ENCODE results near the gene HOMER2. TPM values are rescaled to one million over a fixed set of nuclear protein-coding genes. Genes with fewer than 3 reads are reported as not detected.
"Not testable (repeated sequence)": the region's sequence is repeated elsewhere in the genome, so short reads cannot be mapped to it uniquely, and the experiment has no call there.

HOMER2 gene
- total RNA-seq, 2 donors from 2014 or later: 2.3 to 5.8 TPM

DNA sequence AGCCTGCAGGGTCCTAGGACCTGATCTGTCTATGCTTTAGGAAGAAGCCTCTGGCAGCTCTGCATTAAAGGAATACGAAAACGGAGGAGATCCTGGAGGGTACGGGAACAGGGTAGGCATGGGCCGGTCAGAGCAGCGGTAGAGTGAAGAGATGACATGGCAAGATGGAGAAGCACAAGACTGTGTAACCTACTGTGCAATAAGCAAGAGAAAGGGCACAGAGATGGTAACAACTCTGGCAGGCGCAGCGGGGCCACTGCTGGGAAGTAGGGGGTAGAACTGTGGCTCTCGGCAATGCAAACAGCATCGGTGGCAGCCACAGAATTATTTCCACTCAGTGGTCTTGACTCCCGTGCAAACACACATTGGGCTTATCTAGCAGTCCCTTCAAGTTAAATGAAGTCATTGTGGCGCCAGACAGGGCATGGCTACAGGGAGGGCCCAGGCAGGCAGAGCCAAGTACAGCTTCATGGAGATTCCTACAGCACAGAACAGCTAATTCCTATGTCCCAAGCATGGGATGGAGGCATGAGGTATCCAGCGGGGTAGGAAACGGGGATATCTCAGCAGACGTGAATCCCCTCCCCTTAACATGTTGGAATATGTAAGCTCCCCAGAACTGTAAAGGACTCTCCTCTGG is 114.3 kb downstream of the HOMER2 start:
- peaks cover 2% of the 10 kb centered on the region for H3K4me1 Mint-ChIP-seq
- H3K4me3 Mint-ChIP-seq: peak overlapping the region; percentile 22
- no peaks in the 10 kb centered on the region for H3K27me3 Mint-ChIP-seq
- peaks cover 11% of the 10 kb centered on the region for H3K36me3 Mint-ChIP-seq (ENCODE audit: low read depth)
- peak overlapping the region; percentile 79 for H3K27ac Mint-ChIP-seq
- DNase-seq (no peak), ATAC-seq (peak; percentile 32)
- no peaks in the 10 kb centered on the region for H3K9me3 ChIP-seq (ENCODE audit: control insufficient read depth, low read length, poor library complexity, severe bottlenecking)

- Mint-ChIP-seq H3K27me3 (no peaks in the 10 kb centered on the region), H3K4me3 (peak overlapping the region; percentile 66), H3K4me1 (peaks cover 2% of the 10 kb centered on the region), H3K27ac (peak overlapping the region; percentile 79), H3K36me3 (ENCODE audit: low read depth) (peaks cover 13% of the 10 kb centered on the region)
- no peak for ATAC-seq
- DNase-seq: no peak
- H3K9me3 ChIP-seq (ENCODE audit: control insufficient read depth, low read length, poor library complexity, severe bottlenecking): no peaks in the 10 kb centered on the region
These were observed 117.1 kb downstream of the HOMER2 start for GRCh38 chr15:82835391-82835917.

GRCh38 chr15:82833362-82833682 is 119.2 kb downstream of the HOMER2 start:
- H3K9me3 ChIP-seq (ENCODE audit: control insufficient read depth, low read length, poor library complexity, severe bottlenecking): no peaks in the 10 kb centered on the region
- ATAC-seq (no peak), DNase-seq (no peak)
- peaks cover 22% of the 10 kb centered on the region for H3K36me3 Mint-ChIP-seq (ENCODE audit: low read depth)
- H3K27me3 Mint-ChIP-seq: no peaks in the 10 kb centered on the region
- peak overlapping the region; percentile 53 for H3K4me3 Mint-ChIP-seq
- peaks cover 9% of the 10 kb centered on the region for H3K4me1 Mint-ChIP-seq
- H3K27ac Mint-ChIP-seq: peak overlapping the region; percentile 79

DNA sequence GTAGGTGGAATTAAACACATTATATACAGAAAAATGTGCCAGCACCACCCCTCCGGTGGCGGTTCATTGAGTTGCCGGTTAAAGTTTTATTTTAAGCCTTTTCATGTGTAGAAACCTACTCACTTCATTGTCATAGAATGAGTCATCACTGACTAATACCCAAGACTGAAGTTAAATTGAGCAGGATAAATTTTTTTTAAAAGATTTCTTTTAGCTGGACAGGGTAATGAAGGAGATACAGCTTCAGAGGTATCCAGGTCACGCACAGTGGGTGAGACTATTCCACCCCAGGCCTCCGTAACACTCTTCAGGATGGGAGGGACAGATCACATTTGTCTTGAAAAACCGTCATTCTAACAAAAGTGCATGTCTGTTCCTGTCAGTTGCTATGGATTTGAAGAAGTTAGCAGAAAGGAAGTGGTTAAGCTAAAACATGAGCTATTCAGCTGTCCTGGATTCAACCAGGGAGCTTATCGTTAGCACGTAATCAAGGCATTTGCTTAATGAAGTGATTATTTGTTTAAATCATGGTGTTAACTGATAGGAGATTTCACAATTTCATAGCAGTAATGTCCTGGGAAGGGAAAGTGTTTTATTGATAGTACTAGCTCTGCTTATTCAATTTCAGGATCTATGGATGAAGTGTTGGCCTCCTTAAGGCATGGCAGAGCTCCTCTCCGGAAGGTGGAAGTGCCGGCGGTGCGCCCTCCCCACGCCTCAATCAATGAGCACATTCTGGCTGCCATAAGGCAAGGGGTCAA is 119.7 kb downstream of the HOMER2 start:
- ATAC-seq: peak; percentile 13
- Mint-ChIP-seq H3K27me3 (no peaks in the 10 kb centered on the region), H3K27ac (peak overlapping the region; percentile 79), H3K36me3 (ENCODE audit: low read depth) (peaks cover 23% of the 10 kb centered on the region), H3K4me1 (peaks cover 11% of the 10 kb centered on the region), H3K4me3 (peak overlapping the region; percentile 53)
- DNase-seq: no peak
- H3K9me3 ChIP-seq (ENCODE audit: control insufficient read depth, low read length, poor library complexity, severe bottlenecking): no peaks in the 10 kb centered on the region

GRCh38 chr15:82831894-82832600 is 120.5 kb downstream of the HOMER2 start:
- Mint-ChIP-seq H3K4me1 (peaks cover 9% of the 10 kb centered on the region), H3K4me3 (no peak overlapping the region), H3K27ac (peak overlapping the region; percentile 79), H3K27me3 (no peaks in the 10 kb centered on the region), H3K36me3 (ENCODE audit: low read depth) (peaks cover 23% of the 10 kb centered on the region)
- no peak for DNase-seq
- no peak for ATAC-seq
- no peaks in the 10 kb centered on the region for H3K9me3 ChIP-seq (ENCODE audit: control insufficient read depth, low read length, poor library complexity, severe bottlenecking)

- Mint-ChIP-seq H3K4me1 (peaks cover 12% of the 10 kb centered on the region), H3K27me3 (no peaks in the 10 kb centered on the region), H3K27ac (peak overlapping the region; percentile 79), H3K4me3 (no peak overlapping the region), H3K36me3 (ENCODE audit: low read depth) (peaks cover 17% of the 10 kb centered on the region)
- ATAC-seq (no peak), DNase-seq (no peak)
- H3K9me3 ChIP-seq (ENCODE audit: control insufficient read depth, low read length, poor library complexity, severe bottlenecking): no peaks in the 10 kb centered on the region
These were observed 121.9 kb downstream of the HOMER2 start for GRCh38 chr15:82830427-82831173.

- no peaks in the 10 kb centered on the region for H3K27me3 Mint-ChIP-seq
- H3K27ac Mint-ChIP-seq: peak overlapping the region; percentile 82
- H3K9me3 ChIP-seq (ENCODE audit: control insufficient read depth, low read length, poor library complexity, severe bottlenecking): no peaks in the 10 kb centered on the region
- peak overlapping the region; percentile 70 for H3K4me3 Mint-ChIP-seq
- H3K36me3 Mint-ChIP-seq (ENCODE audit: low read depth): peaks cover 17% of the 10 kb centered on the region
- no peak for DNase-seq
- peak; percentile 6 for ATAC-seq
- peaks cover 12% of the 10 kb centered on the region for H3K4me1 Mint-ChIP-seq
These were observed 123.3 kb downstream of the HOMER2 start for GRCh38 chr15:82829234-82829633.

GRCh38 chr15:82828075-82828474 is 124.4 kb downstream of the HOMER2 start:
- Mint-ChIP-seq H3K4me3 (peak overlapping the region; percentile 39), H3K27ac (peak overlapping the region; percentile 82), H3K4me1 (peaks cover 12% of the 10 kb centered on the region), H3K27me3 (no peaks in the 10 kb centered on the region), H3K36me3 (ENCODE audit: low read depth) (peaks cover 12% of the 10 kb centered on the region)
- H3K9me3 ChIP-seq (ENCODE audit: control insufficient read depth, low read length, poor library complexity, severe bottlenecking): no peaks in the 10 kb centered on the region
- DNase-seq (no peak), ATAC-seq (peak; percentile 5)

DNA sequence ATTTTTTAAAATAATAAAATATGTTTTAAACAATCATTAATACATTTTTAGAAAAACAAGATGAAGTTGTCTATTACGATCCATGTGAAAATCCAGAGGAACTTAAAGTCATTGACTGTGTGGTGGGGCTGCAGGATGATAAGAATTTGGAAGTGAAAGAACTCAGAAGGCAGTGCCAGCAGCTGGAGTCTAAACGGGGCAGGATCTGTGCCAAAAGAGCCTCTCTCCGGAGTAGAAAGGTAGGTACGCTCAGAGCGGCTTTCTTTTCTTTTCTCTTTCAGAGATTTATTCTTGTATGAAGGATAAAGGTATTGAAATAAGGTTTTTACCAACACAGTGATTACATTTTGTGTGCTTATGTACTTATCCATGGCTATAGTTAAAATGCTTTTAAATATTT is 129.5 kb downstream of the HOMER2 start:
- Mint-ChIP-seq H3K27ac (no peak overlapping the region), H3K27me3 (no peaks in the 10 kb centered on the region), H3K36me3 (ENCODE audit: low read depth) (no peaks in the 10 kb centered on the region), H3K4me3 (no peak overlapping the region), H3K4me1 (peaks cover 8% of the 10 kb centered on the region)
- no peak for ATAC-seq
- no peak for DNase-seq
- H3K9me3 ChIP-seq (ENCODE audit: control insufficient read depth, low read length, poor library complexity, severe bottlenecking): no peaks in the 10 kb centered on the region

- ATAC-seq; H3K9me3 ChIP-seq (ENCODE audit: control insufficient read depth, low read length, poor library complexity, severe bottlenecking); H3K4me3 Mint-ChIP-seq; DNase-seq; H3K36me3 Mint-ChIP-seq (ENCODE audit: low read depth); H3K27me3 Mint-ChIP-seq: not testable (repeated sequence)
- Mint-ChIP-seq H3K27ac (peak overlapping the region; percentile 68), H3K4me1 (peaks cover 11% of the 10 kb centered on the region)
These were observed 130.7 kb downstream of the HOMER2 start for GRCh38 chr15:82821851-82822250.

GRCh38 chr15:82821396-82821795 is 131.1 kb downstream of the HOMER2 start:
- peak overlapping the region; percentile 68 for H3K27ac Mint-ChIP-seq
- ATAC-seq; H3K36me3 Mint-ChIP-seq (ENCODE audit: low read depth); H3K27me3 Mint-ChIP-seq; H3K9me3 ChIP-seq (ENCODE audit: control insufficient read depth, low read length, poor library complexity, severe bottlenecking); H3K4me3 Mint-ChIP-seq; DNase-seq: not testable (repeated sequence)
- H3K4me1 Mint-ChIP-seq: peaks cover 15% of the 10 kb centered on the region

GRCh38 chr15:82820128-82820527 is 132.4 kb downstream of the HOMER2 start:
- Mint-ChIP-seq H3K4me1 (peaks cover 19% of the 10 kb centered on the region), H3K27ac (peak overlapping the region; percentile 68), H3K36me3 (ENCODE audit: low read depth) (peaks cover 7% of the 10 kb centered on the region), H3K4me3 (no peak overlapping the region), H3K27me3 (no peaks in the 10 kb centered on the region)
- no peaks in the 10 kb centered on the region for H3K9me3 ChIP-seq (ENCODE audit: control insufficient read depth, low read length, poor library complexity, severe bottlenecking)
- ATAC-seq (no peak), DNase-seq (no peak)

GRCh38 chr15:82812994-82813393 is 139.5 kb downstream of the HOMER2 start:
- Mint-ChIP-seq H3K4me3 (peak overlapping the region; percentile 99), H3K4me1 (peaks cover 44% of the 10 kb centered on the region), H3K27ac (peak overlapping the region; percentile 100), H3K27me3 (no peaks in the 10 kb centered on the region), H3K36me3 (ENCODE audit: low read depth) (peaks cover 10% of the 10 kb centered on the region)
- no peaks in the 10 kb centered on the region for H3K9me3 ChIP-seq (ENCODE audit: control insufficient read depth, low read length, poor library complexity, severe bottlenecking)
- no peak for DNase-seq
- ATAC-seq: no peak

Measured in T-helper 17 cell (primary cell).